Measurements from ENCODE around the gene ADD2. TPM values are rescaled to one million over a fixed set of nuclear protein-coding genes. Genes with fewer than 3 reads are reported as not detected.

Gene ADD2
- total RNA-seq, 1 experiment from 2014 or later, result 13.3 TPM

DNA sequence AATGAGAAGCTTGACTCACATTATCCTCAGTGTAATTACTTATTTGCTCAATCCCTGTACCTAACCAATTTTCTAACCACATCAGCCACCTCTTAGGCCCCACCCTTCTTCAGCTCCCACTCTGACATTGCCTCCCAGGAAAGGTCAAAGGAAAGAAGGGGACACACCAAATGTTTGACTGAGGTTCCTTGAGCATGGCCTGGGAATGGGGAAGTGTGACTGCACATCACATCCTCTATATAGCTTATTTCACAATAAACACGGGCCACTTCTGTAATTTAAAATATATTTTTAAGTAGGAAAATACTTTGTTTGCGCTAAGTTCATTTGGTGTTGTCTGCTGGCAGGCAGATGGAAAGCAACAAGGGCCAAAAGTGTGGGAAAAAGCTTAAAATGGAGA lies 25.4 kb upstream of the ADD2 start:
- Histone ChIP-seq H3K27me3 (peaks cover 11% of the 10 kb centered on the region), H3K4me3 (no peak overlapping the region), H3K36me3 (no peaks in the 10 kb centered on the region), H3K9me3 (no peaks in the 10 kb centered on the region)
- no peak for DNase-seq

DNA sequence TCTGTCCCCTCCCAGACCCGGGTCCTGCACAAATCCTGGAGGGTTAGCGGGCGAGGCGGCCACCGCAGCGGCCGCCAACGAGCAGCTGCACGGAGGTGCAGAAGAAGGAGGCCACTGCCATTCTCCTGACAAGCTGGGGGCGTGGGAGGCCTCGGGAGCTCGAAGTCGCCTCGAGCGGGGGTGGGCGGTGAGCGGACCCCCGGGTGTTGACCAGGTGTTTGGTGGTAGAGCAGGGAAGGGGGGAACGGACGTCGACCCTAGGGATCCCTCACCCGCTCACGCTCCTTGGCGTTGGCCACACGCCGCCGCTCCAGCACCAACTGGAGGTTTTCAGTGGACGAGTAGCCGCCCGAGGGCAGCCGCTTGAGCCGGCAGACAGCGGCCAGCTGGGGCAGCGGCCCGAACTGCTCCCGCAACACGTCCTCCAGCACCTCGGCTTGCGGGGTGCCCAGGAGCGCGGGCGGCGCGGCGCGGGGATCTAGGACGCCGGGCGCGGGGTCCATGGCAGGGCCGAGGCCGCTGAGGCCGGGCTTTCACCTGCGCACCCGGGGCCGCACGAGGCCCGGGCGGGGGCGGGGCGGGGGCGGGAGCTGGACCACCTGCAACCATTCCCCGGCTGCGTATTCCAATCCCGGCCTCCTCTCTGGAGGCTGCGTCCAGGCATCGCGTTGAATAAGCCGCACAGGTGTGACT lies 22.3 kb upstream of the ADD2 start, which contains the start of gene FIGLA:
TSS of gene FIGLA (minus strand) at position 508 of the 693 bp plus-strand sequence. CDS start at position 503, 5 bp downstream.
- no peaks in the 10 kb centered on the region for H3K36me3 ChIP-seq
- H3K27me3 ChIP-seq, result peaks cover 11% of the 10 kb centered on the region
- DNase-seq, result no peak
- peak within 1 kb of the TSS; percentile 16; the same call in 1 of the 2 replicates for H3K4me3 ChIP-seq
- no peaks in the 10 kb centered on the region for H3K9me3 ChIP-seq

DNA sequence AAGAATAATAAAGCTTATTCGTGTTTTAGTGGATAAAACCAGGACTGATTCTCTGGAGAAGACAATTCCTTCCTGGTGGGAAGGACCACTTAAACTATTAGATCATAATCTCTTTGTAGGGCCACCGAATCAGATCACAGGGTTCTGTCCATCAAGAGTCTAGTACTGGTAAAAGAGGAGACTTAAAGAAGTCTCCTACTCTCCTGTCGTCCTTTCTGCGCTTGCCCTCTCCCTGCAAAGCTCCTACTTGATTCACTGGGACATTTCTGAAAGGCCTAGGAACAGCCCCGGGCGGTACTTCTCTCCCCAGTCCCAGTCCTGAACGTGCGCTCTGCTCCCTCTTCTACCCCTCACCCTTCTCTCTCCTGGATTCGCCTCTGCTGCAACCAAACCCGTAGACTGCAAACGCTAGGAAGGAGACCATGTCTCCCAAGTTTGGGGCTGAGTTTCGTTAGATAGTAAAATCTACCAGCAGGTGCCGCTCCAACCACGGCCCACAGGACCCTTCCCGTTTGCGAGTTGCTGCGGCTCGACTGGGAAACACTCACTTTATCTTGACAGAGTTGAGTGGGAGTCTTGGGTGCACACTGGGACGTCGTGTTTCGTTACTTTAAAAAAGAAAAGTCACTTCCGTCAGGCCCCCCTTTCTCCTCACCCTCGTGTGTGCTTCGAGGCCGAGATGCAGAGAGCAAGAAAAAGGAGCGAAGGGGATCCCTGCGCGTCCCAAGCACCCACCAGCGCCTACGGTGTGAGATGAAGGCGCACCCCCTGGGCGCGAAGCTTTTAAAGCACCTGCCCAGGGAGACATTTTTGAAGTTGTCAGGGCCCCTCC lies 21.5 kb upstream of the ADD2 start:
- Histone ChIP-seq H3K36me3 (no peaks in the 10 kb centered on the region), H3K4me3 (peak overlapping the region; percentile 16; the same call in 1 of the 2 replicates), H3K27me3 (peaks cover 11% of the 10 kb centered on the region), H3K9me3 (no peaks in the 10 kb centered on the region)
- DNase-seq, result peak; percentile 50

DNA sequence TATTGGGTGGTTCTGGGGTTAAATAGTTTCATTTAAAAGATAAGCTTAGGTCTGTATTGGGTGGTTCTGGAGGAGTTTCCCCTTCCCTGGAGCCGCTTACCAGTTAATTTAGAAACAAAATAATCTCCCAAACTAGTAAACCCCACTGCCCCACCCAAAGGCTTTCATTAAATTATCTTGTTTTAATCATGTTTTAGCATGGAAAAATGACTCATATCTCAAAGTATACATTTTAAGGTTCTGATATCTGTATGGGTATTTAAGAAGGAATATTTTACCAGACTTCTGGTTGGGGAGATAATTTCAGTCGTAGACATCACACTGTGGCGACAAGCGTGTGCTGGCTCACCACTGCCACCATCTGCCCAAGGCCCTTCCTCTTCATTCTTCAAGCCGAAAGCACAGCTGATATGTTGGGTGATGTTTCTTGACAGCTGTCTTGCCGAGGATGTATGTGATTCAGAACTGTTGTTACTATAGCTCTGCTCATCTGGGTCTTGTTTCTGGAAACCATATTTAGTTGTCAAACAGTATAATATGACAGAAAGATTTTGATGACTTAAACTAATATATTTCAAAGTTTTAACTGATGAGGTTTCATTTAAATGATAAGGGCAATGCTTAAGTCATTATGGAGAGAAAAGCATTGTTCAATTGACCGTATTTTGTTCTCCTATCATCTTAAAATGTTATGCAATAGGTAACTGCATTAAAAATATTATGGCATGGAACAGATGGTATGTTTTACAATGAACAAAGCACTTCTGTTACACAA lies 17.3 kb upstream of the ADD2 start:
- Histone ChIP-seq H3K36me3 (no peaks in the 10 kb centered on the region), H3K27me3 (peaks cover 11% of the 10 kb centered on the region)
- DNase-seq, result peak; percentile 38

DNA sequence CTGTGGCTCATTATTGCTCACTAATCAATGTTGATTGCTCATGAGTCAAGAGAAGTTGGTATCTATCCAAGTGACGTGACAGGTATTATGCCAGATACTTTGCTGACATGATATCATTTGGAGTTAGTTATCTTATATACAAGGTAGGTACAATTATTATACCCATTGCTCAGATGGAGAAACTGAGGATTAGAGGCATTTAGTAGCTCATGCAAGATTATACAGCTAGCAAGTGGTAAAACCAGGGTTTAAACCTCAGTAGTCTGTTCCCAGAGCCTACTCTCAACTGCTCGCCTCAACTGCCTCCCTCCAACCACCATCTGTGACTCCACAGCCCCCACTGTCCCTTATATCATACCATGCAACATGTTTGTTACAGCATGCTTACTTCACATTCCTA lies 16.3 kb upstream of the ADD2 start:
- Histone ChIP-seq H3K9me3 (no peaks in the 10 kb centered on the region), H3K36me3 (no peaks in the 10 kb centered on the region), H3K4me3 (no peak overlapping the region), H3K27me3 (peaks cover 2% of the 10 kb centered on the region; the same call in 1 of the 2 replicates)
- no peak for DNase-seq

More for the DNA sequence above, 17.3 kb upstream of the ADD2 start:
- Histone ChIP-seq H3K4me3 (no peak overlapping the region), H3K9me3 (no peaks in the 10 kb centered on the region)

DNA sequence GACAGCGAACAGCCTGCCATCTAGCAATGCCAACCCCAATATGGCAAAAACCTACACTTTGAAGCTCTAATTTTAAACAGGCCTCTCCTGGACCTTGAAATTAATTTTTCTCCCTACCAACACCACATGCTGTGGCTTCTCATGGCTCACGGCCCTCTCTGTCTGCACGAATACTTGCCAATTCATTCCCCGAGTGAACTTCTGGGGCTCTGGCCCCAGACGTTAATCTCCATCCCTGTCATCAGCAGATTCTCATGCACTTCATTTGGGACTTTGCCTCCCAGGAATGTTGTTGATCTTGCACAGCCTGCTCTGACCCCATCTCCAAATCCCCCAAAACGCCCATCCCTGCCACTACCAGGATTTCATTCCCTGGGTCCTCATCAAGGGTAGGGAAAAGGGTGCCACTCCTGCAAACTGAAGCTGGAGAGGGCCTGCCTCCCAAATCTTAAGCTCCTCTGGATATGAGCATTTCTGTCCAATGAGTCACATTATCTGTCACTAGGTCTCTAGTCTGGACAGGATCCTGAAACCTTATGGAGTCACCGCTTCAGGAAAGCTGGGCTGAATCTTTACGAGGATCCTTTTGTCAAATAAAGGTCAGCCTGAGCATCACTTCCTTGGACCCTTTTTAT lies 12.0 kb upstream of the ADD2 start:
- Histone ChIP-seq H3K36me3 (no peaks in the 10 kb centered on the region), H3K4me3 (no peak overlapping the region), H3K9me3 (no peaks in the 10 kb centered on the region), H3K27me3 (no peaks in the 10 kb centered on the region)
- DNase-seq, result peak; percentile 23

DNA sequence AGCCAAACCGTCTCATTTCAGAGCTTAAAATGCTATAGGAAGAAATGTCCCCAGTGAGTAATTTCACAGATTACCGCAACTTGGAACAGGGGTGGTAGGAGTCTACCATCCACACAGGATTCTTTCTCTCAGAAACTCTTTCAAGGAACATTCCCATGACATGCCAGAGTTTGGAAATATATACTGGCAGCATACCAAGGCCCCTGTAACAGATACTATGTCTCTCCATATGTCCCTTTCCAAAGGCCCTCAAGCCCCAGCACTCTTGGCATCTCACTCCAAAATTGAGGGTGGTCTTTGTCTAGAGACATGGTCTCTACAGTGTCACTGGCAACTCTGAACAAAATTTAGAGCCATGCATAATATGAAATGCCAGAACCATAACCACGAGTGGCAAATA lies 11.5 kb upstream of the ADD2 start:
- Histone ChIP-seq H3K4me3 (no peak overlapping the region), H3K36me3 (no peaks in the 10 kb centered on the region), H3K27me3 (no peaks in the 10 kb centered on the region), H3K9me3 (no peaks in the 10 kb centered on the region)
- DNase-seq, result no peak

DNA sequence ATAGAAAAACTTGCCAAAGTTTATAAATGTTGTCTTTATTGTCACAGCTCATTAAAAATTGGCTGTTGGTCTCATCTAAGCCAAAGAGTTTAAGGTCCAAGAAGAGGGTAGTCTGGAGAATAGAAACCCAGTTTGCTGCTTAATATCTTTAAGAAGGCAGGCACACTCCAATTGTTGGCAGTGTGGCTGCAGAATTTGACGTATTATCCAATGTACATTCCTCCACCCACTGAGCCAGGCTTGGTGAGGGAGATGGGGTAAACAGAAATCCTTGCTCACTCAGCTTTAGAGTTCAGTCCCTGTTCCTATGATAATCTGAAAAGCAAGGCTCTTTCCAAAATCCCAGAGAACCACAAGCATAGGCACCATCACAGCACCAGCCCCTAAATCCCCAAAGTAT lies 10.7 kb upstream of the ADD2 start:
- DNase-seq, result peak; percentile 65
- no peaks in the 10 kb centered on the region for H3K36me3 ChIP-seq
- no peak overlapping the region for H3K4me3 ChIP-seq
- no peaks in the 10 kb centered on the region for H3K27me3 ChIP-seq
- no peaks in the 10 kb centered on the region for H3K9me3 ChIP-seq

DNA sequence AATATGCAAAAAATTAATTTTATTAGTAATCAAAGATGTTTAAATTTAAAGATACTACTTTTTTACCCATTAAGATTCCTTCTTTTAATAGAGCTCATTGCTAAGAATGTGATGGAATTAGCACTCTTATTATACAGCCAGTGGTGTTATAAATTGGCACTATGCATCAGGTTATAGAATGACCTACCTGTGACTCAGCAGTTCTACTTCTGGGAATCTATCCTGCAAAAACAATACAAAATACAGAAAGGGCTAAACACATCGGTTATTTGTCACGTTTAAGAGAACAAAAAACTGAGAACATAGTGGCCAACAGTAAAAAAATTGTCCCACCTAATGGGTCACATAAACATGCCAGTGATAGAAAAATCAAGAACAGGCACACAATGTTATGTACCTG lies 9.4 kb upstream of the ADD2 start:
- Histone ChIP-seq H3K27me3 (no peaks in the 10 kb centered on the region), H3K4me3 (no peak overlapping the region), H3K36me3 (no peaks in the 10 kb centered on the region), H3K9me3 (no peaks in the 10 kb centered on the region)
- DNase-seq, result no peak

DNA sequence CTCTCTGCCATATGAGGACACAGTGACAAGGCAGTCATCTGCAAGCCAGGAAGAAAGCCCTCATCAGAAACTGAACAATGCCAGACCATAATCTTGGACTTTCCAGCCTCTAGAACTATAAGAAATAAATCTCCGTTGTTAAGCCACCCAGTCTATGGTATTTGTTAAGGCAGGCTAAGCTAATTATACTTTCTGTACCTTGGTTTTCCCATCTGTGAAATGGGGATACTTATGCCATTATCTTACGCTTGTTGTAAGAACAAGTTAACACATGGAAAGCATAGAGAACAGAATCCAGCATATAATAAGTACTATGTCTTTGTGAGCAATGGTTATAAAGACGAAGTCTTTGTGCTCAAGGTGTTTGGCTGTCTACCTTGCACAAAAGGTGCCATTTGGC lies 8.3 kb upstream of the ADD2 start:
- no peak overlapping the region for H3K4me3 ChIP-seq
- H3K27me3 ChIP-seq, result no peaks in the 10 kb centered on the region
- H3K9me3 ChIP-seq, result no peaks in the 10 kb centered on the region
- H3K36me3 ChIP-seq, result no peaks in the 10 kb centered on the region
- DNase-seq, result no peak

DNA sequence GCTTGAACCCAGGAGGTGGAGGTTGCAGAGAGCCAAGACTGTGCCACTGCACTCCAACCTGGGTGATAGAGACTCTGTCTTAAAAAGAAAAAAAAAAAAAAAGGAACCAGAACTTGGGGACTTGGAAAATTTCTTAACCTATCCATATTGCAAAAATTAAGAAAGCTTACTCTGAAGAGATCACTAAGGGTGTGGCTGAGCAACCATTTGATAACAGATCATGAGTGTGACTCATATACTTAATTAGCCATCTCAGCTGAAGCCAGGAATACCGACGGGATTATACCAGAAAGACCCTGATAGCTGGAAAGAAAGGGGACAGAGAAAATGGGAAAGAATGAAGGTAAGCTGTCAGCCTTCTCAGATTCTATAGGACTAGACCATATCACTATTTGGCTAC lies 7.1 kb upstream of the ADD2 start:
- Histone ChIP-seq H3K4me3 (no peak overlapping the region), H3K9me3 (no peaks in the 10 kb centered on the region), H3K36me3 (no peaks in the 10 kb centered on the region), H3K27me3 (no peaks in the 10 kb centered on the region)
- no peak for DNase-seq

DNA sequence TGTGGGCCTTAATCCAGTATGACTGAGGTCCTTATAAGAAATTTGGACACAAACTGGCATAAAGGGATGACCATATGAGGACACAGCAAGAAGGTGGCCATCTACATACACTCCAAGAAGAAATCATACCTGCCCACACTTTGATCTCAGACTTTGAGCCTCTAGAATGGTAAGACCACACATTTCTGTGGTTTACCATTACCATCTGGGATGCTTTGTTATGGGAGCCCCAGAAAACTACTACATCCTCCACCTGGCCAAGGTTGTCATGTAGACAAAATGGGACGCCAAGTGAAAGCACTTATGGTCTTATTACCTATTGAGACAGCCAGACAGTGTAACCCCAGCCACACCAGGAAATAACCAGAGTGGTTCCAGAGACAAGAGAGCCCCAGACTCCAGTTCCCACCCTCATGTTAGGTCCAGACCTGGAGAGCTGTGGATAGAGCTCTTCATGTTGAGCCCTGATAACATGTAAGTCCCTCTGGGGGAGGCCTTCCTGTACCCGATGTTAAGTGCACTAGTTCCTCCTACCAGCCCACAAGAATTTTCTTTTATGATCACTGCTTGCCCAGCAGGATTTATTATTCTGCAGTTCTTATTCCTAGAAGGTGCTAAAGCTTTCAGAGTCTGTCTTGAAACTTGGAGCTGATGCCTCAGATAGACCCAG lies 4.6 kb upstream of the ADD2 start:
- Histone ChIP-seq H3K9me3 (no peaks in the 10 kb centered on the region), H3K36me3 (no peaks in the 10 kb centered on the region), H3K4me3 (no peak overlapping the region), H3K27me3 (peaks cover 1% of the 10 kb centered on the region)
- no peak for DNase-seq

DNA sequence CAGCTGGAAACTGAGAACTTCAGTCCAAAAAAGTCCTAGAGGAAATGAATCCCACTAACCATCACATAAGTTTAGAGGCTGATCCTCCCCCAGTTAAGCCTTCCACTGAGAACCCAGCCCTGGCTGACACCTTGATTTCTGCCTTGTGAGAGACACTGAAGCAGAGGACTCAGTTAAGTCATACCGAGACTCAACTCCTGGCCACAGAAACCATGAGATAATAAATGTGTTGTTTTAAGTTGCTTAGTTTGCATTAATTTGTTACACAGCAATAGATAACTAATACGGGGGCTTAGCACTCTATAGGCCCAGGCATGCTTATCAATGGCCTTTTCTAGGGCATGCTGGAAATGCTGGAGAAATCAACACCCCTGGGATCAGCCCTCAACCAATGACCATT lies 3.4 kb upstream of the ADD2 start:
- peaks cover 10% of the 10 kb centered on the region for H3K27me3 ChIP-seq
- no peak for DNase-seq
- no peaks in the 10 kb centered on the region for H3K9me3 ChIP-seq
- H3K36me3 ChIP-seq, result no peaks in the 10 kb centered on the region
- no peak overlapping the region for H3K4me3 ChIP-seq

DNA sequence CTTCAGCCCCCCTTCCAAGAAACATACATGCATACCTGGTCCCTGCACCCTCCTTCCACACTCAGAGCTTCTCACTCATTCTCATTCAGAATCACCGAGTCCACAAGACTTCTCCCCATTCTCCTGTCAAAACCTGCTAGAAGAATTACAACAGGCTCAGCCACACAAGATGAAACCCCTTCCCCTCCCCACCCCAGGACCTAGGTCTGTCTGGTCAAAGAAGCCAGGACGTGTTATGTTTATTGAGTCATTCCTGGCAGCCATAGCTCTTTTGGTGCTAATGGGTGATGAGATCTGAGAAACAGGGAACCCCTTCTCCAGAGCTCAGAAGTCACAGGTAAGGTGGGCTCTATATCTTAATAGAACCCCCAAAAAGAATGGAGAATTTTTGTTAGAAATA lies 1.4 kb upstream of the ADD2 start:
- Histone ChIP-seq H3K36me3 (no peaks in the 10 kb centered on the region), H3K4me3 (no peak overlapping the region), H3K27me3 (peaks cover 22% of the 10 kb centered on the region), H3K9me3 (no peaks in the 10 kb centered on the region)
- DNase-seq, result no peak

DNA sequence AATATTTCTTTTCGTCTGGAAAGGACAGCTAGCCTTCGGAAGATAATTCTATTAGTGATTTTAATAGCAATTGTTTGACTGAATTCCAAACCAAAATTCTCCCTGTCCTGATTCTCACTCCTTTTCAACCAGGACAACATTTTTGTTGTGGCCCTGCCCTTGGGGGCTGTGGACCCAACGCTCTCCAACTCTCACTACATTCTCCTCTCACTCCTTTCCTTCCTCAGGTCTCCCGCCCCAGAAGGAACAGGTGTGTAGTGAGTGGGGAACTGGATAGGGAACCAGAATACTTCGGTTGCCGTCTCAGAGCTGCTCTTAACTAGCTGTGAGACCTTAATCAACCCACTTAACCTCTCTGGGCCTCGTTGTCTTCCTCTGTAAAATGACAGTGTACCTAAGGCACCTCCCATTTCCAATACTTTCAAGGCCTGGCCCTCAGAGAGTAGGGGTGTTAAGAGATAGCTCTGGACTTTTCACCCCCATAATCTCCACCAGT lies 638 bp upstream of the ADD2 start:
- H3K4me3 ChIP-seq, result no peak overlapping the region
- no peaks in the 10 kb centered on the region for H3K9me3 ChIP-seq
- peaks cover 22% of the 10 kb centered on the region for H3K27me3 ChIP-seq
- no peak for DNase-seq
- no peaks in the 10 kb centered on the region for H3K36me3 ChIP-seq

DNA sequence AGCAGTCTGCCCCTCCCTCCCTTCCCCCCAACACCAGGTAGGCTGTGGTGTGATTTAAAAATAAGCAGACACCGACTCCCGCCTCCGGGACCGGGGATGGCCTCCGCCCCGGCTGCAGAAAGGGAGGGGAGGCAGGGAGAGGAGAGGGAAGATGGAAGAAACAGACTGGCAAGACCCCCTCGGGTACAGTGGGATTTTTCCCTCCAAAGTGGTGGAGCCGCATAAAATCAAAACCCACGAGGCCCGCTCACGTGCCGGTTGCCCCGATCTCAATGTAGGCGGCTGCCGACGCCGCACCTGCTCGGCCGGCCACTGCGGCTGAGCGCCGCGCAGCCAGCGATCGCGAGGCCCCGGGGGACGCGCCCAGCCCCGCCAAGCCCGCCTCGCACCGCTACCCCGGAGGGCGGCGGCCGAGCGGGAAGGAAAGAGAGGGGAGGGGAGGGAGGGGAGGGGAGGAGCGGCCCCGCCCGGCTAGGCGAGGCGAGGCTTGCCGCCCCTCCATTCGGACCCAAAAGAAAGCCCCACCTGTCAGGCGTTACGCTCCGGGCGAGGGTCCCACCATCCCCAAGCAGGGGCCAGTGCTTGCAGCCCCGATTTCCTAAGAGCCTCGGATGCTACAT lies 811 bp downstream of the ADD2 start:
- peak overlapping the region; percentile 52 for H3K4me3 ChIP-seq
- H3K27me3 ChIP-seq, result peaks cover 22% of the 10 kb centered on the region
- H3K9me3 ChIP-seq, result no peaks in the 10 kb centered on the region
- peak; percentile 3 for DNase-seq
- H3K36me3 ChIP-seq, result no peaks in the 10 kb centered on the region
